GM21529 (cell line): ENCODE measurements around the gene GFI1.
"Not testable (repeated sequence)": the region's sequence is repeated elsewhere in the genome, so short reads cannot be mapped to it uniquely, and the experiment has no call there.

Source experiments
- ATAC-seq: cut with Tn5 transposase; IDR thresholded peaks from one replicate; pipeline ENCODE4 v1.9.1; 2021; ENCODE audit not compliant: unreplicated experiment

The GFI1 gene

GRCh38 chr1:92486251-92487077 lies at the start of gene GFI1:
TSS of gene GFI1 (minus strand) at chr1:92486925. CDS start at chr1:92483487, 3,438 bp downstream.
- ATAC-seq, result peak; percentile 27

- ATAC-seq, result not testable (repeated sequence)
Measured at GRCh38 chr1:92532371-92532770, 45.6 kb upstream of the GFI1 start.

GRCh38 chr1:92531939-92532338 lies 45.2 kb upstream of the GFI1 start:
- ATAC-seq, result not testable (repeated sequence)

- no peak for ATAC-seq
Measured at GRCh38 chr1:92527670-92528069, 40.9 kb upstream of the GFI1 start.

- ATAC-seq, result not testable (repeated sequence)
Measured at GRCh38 chr1:92524944-92525590, 38.3 kb upstream of the GFI1 start.

GRCh38 chr1:92519043-92519442 lies 32.3 kb upstream of the GFI1 start:
- no peak for ATAC-seq

GRCh38 chr1:92516574-92516973 lies 29.8 kb upstream of the GFI1 start:
- no peak for ATAC-seq

- no peak for ATAC-seq
Measured at GRCh38 chr1:92515796-92516201, 29.1 kb upstream of the GFI1 start.

GRCh38 chr1:92511541-92511940 lies 24.8 kb upstream of the GFI1 start:
- no peak for ATAC-seq

- ATAC-seq, result peak; percentile 59
Measured at GRCh38 chr1:92509619-92510018, 22.9 kb upstream of the GFI1 start.

- no peak for ATAC-seq
Measured at GRCh38 chr1:92505015-92505692, 18.4 kb upstream of the GFI1 start.

- ATAC-seq, result no peak
Measured at GRCh38 chr1:92504291-92505014, 17.7 kb upstream of the GFI1 start.

GRCh38 chr1:92503926-92504285 lies 17.2 kb upstream of the GFI1 start:
- no peak for ATAC-seq

GRCh38 chr1:92503043-92503925 lies 16.6 kb upstream of the GFI1 start:
- ATAC-seq, result peak; percentile 46

- peak; percentile 73 for ATAC-seq
Measured at GRCh38 chr1:92502247-92502646, 15.5 kb upstream of the GFI1 start.

GRCh38 chr1:92500552-92500951 lies 13.8 kb upstream of the GFI1 start:
- ATAC-seq, result no peak

GRCh38 chr1:92495392-92496063 lies 8.8 kb upstream of the GFI1 start:
- no peak for ATAC-seq

- ATAC-seq, result no peak
Measured at GRCh38 chr1:92494485-92495141, 7.9 kb upstream of the GFI1 start.

- ATAC-seq, result no peak
Measured at GRCh38 chr1:92493139-92493538, 6.4 kb upstream of the GFI1 start.
